HG03196 (cell line): ENCODE measurements around the gene ARAP2.

Source experiments
- ATAC-seq: cut with Tn5 transposase; IDR thresholded peaks from one replicate; pipeline ENCODE4 v1.9.1; 2021; ENCODE audit not compliant: unreplicated experiment

ARAP2 gene

GRCh38 chr4:36267486-36268268 is 23.4 kb upstream of the ARAP2 start:
- ATAC-seq = no peak

GRCh38 chr4:36264207-36264826 is 20.0 kb upstream of the ARAP2 start:
- ATAC-seq = no peak

GRCh38 chr4:36260731-36261130 is 16.4 kb upstream of the ARAP2 start:
- no peak for ATAC-seq

DNA sequence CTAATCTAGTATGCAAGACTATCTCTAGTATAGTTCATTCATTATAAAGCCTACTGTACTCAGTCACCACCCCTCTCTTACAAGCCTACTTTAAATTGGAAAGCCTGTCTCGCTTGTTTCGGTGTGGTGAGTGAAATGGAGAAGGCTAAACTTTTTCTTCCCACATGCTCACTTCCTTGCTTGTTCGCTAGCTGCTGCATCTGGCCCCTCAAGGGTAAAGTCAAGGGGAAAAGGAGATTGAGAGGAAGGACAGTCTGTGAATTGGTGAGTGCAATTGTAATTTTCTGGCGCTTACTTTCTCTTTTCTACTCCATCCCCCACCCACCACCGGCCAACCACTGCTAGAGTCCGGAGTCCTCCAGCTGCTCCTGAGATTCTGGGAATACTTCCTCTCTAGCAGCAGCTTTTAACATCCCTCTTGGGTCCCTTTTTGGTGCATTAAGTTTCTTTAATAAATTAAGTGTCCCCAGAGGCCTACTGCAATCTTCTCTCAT is 12.1 kb upstream of the ARAP2 start:
- ATAC-seq = peak; percentile 52

DNA sequence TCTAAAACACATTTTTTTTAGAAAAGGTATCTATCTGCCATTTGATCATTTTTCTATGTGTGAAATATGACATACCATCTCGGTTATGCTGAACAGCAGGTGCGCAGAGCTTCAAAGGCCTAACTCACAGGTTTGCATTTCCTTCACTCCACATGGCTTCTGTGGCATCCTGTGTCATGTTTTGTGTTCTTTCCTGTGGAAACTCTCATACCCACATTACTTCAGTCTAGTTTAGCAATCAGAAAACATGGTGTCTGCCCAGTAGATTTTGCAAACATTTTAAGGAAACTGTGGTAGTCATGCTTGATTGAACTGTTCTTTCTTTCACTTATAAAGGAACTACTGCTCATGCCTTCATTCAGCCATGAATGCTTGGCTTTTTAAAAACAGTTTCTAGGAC is 11.3 kb upstream of the ARAP2 start:
- ATAC-seq = peak; percentile 91

DNA sequence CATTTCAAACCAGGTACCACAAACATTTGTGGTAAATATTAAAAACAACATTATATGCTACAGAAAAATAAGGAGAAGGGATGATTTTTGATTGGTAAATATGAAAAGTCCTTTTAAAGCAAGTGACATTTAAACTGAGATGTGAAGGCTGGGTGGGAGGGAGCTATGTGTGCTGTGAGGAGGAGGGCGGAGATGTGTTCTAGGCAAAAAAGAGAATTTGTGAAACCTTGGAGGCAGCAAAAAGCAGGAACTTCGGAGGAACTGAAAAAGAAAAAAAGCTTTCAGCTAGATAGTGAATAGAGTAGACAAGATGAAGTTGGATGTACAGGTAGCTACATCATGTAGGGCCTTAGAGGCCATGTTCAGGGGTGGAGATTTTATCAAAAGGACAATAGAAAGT is 10.1 kb upstream of the ARAP2 start:
- no peak for ATAC-seq

DNA sequence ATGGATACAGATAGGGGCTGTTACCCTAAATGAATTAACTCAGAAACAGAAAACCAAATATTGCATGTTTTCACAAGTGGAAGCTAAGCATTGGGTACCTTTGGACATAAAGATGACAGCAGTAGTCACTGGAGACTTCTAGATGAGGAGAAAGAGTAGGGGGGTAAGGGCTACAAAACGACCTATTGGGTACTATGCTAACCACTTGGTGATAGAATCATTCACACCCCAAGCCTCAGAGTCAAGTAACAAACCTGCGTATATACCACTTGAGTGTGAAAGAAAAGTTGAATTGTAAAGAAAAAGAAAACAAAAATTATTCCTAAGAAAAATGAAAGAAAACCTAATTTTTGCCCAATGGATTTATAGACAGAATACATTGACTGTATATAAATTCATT is 7.7 kb upstream of the ARAP2 start:
- no peak for ATAC-seq

DNA sequence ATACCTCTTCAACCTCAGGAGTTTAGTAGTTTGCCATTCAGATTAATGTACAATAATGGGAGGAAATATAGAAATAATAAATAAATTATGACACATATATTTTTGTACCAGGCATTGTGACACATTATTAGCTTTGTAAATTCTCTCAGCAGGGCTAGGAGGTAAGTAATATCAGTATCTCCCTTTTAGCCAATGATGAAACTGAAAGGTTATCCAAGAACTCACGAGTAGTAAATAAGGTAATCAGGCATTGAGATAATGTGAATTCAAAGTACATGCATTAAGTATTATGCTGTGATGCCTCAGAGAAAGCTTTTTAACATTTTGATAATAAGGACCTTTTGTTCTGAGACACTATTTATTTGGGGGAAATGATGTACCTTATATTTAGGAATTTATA is 5.3 kb upstream of the ARAP2 start:
- no peak for ATAC-seq

DNA sequence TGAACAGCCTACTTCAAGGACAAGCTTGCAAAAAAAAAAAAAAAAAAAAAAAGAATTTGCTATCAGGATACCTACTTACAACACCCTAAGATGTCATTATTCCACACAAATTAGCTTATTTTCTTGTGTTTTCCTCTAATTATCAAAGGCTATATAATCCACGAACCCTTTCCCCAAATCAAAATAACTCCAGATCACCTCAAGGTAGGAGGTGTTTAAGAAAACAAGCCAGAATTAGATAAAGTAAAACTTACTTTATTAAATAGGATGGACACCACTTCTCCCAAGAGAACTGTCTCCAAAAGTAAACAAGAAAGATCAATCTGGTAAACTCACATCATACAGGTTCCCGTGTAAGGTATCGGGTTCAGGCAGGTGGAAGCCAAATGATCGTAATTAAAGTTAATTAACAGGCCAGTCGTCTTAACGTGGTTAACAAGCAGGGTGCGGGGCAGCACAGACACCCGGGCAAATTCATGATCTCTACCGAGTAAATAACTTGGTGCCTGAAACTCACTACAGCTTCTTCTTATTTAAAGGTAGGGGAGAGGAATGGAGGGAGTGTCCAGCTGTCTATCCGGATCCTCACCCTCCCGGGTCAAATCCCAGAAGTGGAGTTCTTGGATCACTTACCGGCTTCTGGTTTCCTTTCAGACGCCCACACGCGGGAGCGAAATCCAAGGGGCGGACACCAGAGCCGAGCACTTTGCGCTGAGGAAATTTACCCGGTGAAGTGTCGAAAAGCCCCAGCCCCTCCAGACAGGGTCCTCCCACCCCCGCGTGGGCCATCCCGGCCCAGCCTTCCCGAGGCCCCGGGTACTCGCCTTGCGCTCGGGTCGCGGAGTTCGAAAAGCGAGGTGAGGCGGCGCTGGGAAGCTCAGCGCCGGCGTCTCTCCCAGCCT is 708 bp downstream of the ARAP2 start:
- peak; percentile 34 for ATAC-seq

DNA sequence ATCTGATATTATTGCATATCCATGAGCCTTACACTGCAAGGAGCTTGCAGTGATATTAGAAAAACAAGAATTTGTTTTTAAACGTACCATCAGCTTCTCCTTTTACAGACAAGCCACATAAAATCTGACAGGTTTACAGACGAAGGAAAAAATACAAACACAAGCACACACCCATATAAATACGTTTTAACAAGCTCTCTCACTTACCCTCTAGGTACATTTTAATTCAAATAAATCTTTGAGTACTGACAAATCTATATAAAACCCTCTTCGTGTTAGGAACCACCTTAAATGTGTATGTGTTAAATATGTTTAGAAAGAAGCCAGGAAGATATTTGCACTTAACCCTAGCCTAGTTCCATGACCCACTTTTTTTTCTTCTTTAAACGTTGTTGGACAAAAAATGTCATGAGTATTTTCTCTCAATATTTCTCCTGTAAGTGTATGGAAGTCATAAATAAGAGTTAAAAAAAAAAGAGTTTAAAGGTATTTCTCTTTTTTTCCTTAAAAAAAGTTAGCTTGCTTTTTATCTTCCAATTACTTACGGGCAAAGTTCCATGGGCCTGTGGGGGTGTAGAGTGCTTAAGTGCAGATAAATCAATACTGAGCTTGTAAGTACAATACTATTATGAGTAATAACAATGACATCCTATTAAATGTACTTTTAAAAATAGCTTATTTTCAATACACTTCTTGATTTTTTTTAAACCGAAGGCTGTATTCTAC is 1.5 kb downstream of the ARAP2 start:
- no peak for ATAC-seq

DNA sequence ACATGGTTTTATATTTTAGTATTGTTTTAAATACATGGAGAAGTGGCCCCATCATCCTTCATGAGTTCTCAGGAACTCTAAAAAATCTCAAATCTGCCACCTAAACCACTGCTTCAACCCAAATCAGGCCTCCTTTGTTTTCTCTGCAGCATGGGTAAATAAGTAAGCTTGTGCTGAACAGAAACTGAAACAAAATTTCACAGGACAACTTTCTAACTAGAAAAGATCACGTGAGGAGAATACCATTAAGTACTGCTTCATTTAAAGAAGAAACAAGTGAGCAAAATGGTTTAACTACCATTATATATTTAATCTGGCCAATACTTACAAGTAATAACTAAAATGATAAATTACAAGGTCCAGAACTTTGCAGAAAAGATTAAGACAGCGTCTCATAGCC is 2.5 kb downstream of the ARAP2 start:
- peak; percentile 53 for ATAC-seq

DNA sequence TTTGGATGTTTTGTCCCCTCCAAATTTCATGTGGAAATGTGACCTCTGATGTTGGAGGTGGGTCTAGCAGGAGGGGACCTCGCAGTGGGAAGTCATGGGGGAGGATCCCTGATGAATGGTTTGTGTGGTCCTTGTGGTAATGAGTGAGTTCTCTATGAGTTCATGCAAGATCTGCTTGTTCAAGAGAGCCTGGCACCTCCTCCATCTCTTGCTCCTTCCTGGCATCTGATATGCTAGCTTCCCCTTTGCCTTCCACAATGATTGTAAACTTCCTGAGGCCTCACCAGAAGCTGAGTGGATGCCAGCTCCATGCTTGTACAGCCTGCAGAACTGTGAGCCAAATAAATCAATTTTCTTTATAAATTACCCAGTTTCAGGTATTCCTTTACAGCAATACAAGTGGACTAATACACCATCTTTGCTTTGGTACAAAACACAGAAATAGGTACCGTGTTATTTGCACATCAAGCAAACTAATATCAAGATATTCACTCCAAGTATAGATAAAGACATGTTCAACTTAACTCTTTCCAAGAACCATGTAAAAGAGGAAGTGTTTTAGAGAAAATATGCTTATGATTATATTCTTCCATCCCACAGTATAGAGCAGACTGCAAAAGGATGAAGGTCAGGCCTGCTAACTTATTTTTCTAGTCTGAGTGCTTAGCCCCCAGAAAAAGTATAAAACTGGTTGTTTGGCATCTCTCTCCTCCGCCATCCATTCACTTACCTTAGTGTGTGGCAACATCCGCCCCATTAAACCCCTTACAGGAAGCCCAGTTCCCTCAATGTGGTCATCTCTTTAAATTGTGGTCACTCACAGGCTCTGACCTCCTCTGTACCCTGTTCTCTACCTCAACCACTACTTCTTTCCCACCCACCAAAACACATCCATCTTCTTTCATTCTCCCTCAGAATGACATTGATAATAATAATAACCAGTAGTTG is 6.7 kb downstream of the ARAP2 start:
- ATAC-seq = no peak

DNA sequence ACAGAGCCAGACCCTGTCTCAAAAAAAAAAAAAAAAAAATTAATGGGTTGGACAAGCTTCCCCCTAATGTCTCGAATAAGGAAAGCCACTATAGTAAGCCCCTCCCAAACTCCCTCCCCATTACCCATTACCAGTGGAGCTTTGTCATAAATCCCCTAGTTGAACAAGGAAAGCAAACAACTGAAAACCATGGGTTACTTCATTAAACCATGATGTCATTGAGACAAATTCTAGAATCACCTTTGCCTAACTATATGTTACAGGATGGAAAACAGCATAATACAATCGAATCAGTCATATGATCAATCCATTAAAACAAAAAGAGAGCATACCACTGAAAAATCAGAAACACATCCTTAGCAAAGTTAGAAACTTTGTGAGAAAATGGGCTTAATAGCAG is 8.2 kb downstream of the ARAP2 start:
- no peak for ATAC-seq

- no peak for ATAC-seq
Observed at GRCh38 chr4:36235306-36235705, 9.0 kb downstream of the ARAP2 start.

- no peak for ATAC-seq
Observed at GRCh38 chr4:36233567-36234266, 10.6 kb downstream of the ARAP2 start.

- ATAC-seq = no peak
Observed at GRCh38 chr4:36230534-36230933, 13.8 kb downstream of the ARAP2 start.

DNA sequence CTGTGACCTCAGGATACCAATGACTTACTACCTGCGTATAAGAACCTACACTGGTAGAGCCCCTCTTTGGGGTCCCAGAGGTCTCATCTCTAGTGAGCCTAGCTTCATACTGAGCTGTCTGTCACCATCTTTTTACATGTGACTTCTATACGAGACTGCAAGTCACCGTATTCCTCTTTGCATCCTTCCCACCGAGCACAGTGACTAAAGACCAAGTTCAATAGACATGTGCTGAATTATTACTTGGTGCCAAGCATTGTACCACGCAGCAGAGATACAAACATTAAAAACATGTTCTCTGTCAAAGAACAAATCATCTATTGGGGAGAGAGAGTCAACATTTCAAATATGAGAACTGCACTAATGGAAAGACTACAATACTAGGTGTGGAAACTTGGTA is 16.4 kb downstream of the ARAP2 start:
- no peak for ATAC-seq

DNA sequence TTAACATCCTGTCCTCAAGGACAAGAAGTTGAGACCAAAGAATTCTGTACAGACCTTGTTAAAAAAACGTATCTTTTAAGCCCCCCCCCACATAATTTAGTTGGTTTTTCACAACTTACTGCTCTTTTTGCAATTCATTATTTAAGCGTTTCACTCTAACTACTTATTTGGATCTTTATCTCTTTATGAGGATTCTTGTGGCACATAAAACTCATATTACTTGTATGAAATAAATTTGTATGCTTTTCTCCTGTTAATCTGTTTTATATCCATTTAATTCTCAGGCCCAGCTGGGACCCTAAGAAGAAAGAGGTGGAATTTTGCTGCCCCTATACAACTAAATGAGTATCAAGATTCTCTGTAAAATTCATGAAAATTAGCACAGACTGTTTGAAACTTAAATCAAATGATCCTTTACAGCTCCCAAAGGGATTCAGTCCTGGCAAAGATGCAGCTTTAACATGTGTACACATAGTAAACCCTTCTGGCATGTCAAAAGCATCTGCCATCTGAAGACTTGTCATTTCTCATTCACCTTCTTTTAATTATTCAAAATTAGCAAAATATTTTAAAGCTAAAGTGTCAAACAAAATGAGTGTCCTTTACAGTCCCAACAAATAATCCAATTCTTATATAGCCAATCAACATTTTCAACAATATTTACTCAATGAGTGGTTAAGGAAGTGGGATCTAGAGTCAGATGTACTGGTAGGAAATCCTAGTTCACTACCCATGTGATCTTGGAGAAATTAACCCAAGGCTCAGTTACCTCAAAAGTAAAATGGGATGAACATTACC is 17.7 kb downstream of the ARAP2 start:
- no peak for ATAC-seq
